HL-60/S4 treated with retinoic acid at 250 ng/mL for 4 days and 3 days (cell line): ENCODE measurements around the gene RIBC2.
"Not testable (repeated sequence)": the region's sequence is repeated elsewhere in the genome, so short reads cannot be mapped to it uniquely, and the experiment has no call there.

Experiments
- in situ Hi-C: fragments of 300-500 bp; cut with MboI; formaldehyde crosslinking; loops from 2 replicates; pipeline ENCODE4 v1.7.0; 2022; ENCODE audit warnings: low sequenced_read_pairs

RIBC2 gene, protein sequence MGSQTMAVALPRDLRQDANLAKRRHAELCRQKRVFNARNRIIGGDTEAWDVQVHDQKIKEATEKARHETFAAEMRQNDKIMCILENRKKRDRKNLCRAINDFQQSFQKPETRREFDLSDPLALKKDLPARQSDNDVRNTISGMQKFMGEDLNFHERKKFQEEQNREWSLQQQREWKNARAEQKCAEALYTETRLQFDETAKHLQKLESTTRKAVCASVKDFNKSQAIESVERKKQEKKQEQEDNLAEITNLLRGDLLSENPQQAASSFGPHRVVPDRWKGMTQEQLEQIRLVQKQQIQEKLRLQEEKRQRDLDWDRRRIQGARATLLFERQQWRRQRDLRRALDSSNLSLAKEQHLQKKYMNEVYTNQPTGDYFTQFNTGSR

GRCh38 chr22:45413368-45414211 is at the start of gene RIBC2, which contains the start of gene SMC1B:
TSS of gene RIBC2 (plus strand) at chr22:45413693. CDS start at chr22:45413887, 194 bp downstream.
TSS of gene SMC1B (minus strand) at chr22:45413599. CDS start at chr22:45413567, 32 bp downstream.
- in situ Hi-C loops = no loop called here

GRCh38 chr22:45366713-45367112 is 46.8 kb upstream of the RIBC2 start:
- in situ Hi-C loops = no loop called here

- in situ Hi-C loops = not testable (repeated sequence)
These were observed 39.9 kb upstream of the RIBC2 start for GRCh38 chr22:45373592-45373991.

GRCh38 chr22:45376009-45376408 is 37.5 kb upstream of the RIBC2 start:
- in situ Hi-C loops = no loop called here

GRCh38 chr22:45376703-45377102 is 36.8 kb upstream of the RIBC2 start:
- in situ Hi-C loops = no loop called here

DNA sequence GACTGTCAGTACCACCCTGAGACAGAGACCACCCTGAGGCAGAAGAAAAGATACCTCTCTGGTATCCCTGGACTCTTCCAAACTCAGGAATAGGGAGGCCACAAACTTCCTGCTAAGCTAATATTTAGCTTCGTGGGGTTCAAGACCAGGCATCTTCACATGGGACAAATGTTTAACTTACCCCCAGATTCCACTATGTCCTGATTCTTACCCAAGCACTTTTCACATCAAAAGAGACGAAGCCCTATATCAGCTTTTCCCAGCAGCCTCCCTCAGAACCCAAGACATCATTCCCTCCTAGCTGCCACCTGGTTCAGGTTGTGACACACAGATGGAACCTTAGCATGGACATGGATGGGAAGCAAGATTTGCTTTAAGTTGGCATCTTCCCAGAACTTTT is 32.1 kb upstream of the RIBC2 start:
- in situ Hi-C loops = no loop called here

- in situ Hi-C loops = no loop called here
These were observed 23.9 kb upstream of the RIBC2 start for GRCh38 chr22:45389546-45389945.

DNA sequence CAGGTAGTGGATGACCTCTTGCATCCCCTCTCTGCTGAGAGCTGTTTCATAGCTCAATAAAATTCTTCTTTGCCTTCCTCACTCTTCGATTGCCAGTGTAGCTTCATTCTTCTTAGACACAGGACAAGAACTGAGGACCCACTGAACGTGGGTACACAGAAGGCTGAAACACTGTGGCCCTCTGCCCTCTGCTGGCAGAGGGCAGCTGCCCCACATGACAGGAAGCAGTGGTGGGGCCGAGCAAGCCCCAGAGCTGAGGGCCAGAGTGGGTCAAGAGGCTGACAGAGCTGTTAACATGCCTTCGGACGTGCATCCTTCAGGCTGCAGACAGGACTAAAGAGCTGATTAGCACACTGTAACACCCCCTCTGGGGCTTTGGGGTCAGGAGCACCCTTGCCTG is 15.7 kb upstream of the RIBC2 start:
- in situ Hi-C loops = no loop called here

DNA sequence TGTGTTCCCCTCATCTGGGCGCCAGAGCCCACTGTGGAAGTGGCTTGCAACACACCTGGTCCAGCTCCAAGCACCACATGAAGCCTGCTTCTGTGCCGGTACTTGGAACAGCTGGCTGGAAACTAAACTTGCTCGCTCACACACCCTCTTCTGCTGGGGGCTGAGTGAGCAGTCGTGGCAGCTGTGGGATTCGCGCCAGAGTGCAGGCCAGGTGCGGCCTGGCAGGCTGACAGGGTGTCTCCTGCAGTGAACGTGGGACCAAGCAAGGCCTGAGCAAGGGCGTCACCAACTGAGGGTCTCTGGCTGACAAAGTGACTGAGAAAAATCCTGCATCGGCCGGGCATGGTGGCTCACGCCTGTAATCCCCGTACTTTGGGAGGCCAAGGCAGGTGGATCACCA is 15.3 kb upstream of the RIBC2 start:
- in situ Hi-C loops = no loop called here

- in situ Hi-C loops = no loop called here
These were observed 13.6 kb upstream of the RIBC2 start for GRCh38 chr22:45399712-45400445.

DNA sequence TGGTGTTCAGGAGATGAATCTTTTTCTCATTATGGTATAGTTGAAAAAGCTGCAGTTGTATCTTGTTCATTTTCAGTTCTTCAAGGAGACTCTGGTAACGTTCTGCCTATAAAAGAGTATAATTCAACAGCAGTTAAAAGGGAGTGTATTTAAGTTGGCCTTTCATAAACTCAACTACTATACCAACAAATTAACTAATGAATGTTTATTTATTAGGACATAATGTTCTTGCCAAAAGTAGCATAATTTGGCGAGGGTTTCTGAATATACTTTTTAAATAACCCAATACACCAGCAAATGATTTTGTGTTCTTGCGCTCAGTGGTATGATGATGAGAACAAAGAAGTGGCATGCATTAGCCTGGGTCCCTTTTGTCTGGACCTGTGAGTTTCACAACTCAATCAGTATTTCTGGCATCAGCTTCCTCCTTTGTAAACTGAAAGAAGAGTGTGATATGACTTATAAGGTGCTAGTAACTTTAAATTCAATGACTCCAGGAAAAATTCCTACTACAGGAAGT is 11.0 kb upstream of the RIBC2 start:
- in situ Hi-C loops = no loop called here

GRCh38 chr22:45407793-45408192 is 5.7 kb upstream of the RIBC2 start:
- in situ Hi-C loops = no loop called here

DNA sequence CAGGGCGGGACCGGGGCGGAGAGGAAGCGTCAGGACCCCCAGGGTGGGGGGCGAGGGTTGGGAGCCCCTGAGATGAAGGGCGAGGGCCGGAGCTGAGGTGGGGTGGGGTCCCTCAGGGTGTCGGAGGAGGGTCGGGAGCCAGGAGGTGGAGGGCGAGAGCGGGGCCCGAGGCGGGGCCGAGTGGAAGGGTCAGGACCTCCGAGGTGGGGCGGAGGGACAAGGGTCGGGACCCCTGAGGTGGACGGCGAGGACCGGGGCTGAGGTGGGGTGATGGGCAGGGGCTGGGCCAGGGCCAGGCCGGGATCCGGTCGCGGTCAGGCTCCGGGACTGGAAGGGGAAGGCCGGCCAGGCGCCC is 503 bp upstream of the RIBC2 start:
- in situ Hi-C loops = no loop called here

- in situ Hi-C loops = no loop called here
These were observed 4.7 kb downstream of the RIBC2 start for GRCh38 chr22:45418056-45418769.

DNA sequence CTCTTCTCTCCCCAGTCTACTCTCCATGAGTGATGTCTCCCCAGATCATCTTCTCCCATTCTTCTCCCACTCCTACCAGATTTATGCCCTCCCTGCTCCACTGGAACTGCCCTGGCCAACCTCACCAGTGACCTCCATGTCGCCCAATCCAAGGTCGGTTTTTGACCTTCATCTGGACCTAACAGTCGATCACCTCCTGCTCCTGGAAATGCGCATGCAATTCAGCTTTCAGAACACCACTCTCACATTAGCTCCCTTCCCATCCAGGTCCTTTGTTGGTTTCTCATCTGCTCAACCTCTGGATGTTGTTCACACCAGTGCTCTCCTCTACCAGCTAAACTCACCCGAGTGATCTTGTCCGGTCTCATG is 5.3 kb downstream of the RIBC2 start:
- in situ Hi-C loops = no loop called here

DNA sequence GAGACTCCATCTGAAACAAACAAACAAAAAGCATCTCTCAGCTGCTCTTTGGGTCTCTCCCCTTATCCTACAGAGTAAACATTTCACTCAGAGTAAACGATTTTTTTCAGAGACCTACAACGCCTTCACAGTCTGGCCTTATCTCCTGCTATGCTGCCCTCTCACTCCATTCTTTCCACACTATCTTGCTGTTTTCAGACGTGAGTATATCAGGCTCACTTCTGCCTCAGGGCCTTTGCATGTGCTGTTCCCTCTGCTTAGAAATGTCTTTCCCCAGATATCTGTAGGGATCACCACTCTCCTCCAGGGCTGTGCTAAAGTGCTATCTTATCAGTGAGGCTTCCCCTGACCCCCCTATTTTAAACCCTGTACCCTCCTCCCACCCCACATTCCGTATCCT is 6.5 kb downstream of the RIBC2 start:
- in situ Hi-C loops = loop anchor here (10.0 kb wide), 1 partner anchor 155 kb away; no protein-coding TSS in a partner anchor

- in situ Hi-C loops = loop anchor here (10.0 kb wide), 1 partner anchor 156 kb away; no protein-coding TSS in a partner anchor
These were observed 7.0 kb downstream of the RIBC2 start for GRCh38 chr22:45420539-45420938.

DNA sequence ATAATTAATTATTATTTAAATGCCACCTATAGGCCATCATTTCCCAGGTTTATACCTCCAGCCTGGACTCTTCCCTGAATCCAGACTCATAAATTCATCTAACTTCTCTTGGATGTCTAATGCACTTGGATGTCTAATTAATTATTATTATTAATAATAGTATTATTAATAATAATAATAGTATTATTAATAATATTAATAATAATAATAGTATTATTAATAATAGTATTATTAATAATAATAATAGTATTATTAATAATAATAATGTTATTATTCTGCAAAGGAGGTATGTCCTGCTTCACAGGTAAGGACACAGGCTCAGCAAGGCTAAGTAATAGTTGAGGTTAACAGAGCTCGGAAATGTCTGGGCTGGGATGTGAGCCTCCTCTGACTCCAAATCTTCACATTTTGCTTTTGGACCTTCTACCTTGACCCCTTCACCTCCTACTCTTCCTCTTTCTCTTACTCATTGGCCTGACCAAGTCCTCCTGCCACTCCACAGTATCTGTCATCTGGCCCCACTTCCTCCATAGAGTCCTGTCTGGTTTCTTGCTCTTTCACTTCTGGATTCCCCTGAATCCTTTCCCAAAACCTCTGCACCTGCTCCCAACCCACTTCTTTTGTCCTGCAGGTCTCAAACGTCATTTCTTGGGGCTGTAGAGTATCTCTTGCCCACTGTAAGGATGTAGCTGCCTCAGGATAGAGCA is 8.0 kb downstream of the RIBC2 start:
- in situ Hi-C loops = loop anchor here (10.0 kb wide), 1 partner anchor 157 kb away; no protein-coding TSS in a partner anchor

DNA sequence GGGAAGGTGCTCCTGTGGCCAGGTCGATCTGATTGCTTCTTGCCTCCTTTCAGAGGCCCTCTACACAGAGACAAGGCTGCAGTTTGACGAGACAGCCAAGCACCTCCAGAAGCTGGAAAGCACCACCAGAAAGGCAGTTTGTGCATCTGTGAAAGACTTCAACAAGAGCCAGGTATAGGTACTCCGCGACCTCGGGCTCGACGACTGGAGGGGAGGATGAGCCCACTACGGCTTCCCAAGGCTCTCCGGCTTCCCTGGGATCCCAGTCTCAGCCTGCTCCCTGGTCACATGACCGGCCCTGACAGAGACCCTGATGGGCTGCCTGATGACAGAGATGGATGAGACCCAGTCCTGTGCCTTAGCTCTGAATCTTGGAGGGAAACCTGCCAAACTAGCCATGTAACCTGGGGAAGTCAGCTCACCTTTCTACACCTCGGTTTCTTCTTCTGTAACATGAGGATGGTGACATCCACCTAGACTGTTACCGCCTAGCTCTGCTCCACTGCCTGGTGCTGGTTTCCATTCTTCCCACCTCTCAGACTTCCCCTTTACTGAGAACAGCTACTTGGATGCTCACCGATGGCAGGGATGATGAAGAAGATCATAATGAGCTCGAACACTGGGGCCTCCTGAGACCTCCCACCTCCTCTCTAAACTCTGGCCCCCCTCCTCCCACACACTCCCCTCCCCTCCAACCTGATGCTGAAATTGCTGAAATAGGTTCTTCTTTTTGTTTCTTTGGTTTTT is 8.9 kb downstream of the RIBC2 start:
- in situ Hi-C loops = loop anchor here (10.0 kb wide), 1 partner anchor 158 kb away; no protein-coding TSS in a partner anchor
